HL-60 (cell line): ENCODE measurements around the gene DIP2C.

Source experiments
- GABPA ChIP-seq: IDR thresholded peaks from 2 replicates; pipeline ENCODE4 v1.6.1; 2012; ENCODE audit warnings: low read depth
- POLR2AphosphoS5 ChIP-seq: IDR thresholded peaks from 2 replicates; pipeline ENCODE4 v1.6.1; 2012; ENCODE audit warnings: low read depth
- TF ChIP-seq, protein P1 (sequence below): IDR thresholded peaks from one replicate; pipeline ENCODE4 v1.5.1; 2011; ENCODE audit warnings: low read length, control low read depth, inconsistent platforms; ENCODE audit not compliant: insufficient read depth

DNA sequence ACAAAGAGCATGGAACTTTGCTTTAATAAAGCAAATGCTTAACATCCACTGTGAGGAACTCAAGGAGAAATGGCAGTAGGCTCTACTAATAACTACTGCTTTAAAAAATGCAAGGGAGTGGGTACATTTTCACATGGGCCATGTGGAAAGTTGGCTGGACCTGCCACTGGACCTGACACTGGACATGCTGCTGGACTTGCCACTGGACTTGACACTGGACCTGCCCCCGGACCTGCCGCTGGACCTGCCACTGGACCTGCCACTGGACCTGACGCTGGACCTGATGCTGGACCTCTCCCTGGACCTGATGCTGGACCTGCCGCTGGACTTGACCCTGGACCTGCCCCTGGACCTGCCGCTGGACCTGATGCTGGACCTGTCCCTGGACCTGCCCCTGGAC lies 32.6 kb downstream of the DIP2C start:
- TF ChIP-seq, protein P1, sequence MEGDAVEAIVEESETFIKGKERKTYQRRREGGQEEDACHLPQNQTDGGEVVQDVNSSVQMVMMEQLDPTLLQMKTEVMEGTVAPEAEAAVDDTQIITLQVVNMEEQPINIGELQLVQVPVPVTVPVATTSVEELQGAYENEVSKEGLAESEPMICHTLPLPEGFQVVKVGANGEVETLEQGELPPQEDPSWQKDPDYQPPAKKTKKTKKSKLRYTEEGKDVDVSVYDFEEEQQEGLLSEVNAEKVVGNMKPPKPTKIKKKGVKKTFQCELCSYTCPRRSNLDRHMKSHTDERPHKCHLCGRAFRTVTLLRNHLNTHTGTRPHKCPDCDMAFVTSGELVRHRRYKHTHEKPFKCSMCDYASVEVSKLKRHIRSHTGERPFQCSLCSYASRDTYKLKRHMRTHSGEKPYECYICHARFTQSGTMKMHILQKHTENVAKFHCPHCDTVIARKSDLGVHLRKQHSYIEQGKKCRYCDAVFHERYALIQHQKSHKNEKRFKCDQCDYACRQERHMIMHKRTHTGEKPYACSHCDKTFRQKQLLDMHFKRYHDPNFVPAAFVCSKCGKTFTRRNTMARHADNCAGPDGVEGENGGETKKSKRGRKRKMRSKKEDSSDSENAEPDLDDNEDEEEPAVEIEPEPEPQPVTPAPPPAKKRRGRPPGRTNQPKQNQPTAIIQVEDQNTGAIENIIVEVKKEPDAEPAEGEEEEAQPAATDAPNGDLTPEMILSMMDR, result no peak
- no peak for TF ChIP-seq GABPA
- TF ChIP-seq POLR2AphosphoS5, result no peak
